GM12878 (cell line): ENCODE measurements around the gene HS6ST1. TPM values are rescaled to one million over a fixed set of nuclear protein-coding genes. Genes with fewer than 3 reads are reported as not detected.
A peak's percentile ranks its signal among the peaks of the same experiment; 100 is the strongest.

Experiments used
- ATAC-seq: fragments of 200-7000 bp; cut with Tn5 transposase; 3 replicates; pipeline ENCODE4 v1.9.1; 2020; ENCODE audit warnings: mild to moderate bottlenecking, moderate library complexity
- BruUV-seq: library from RNA; stranded (reverse); fragments of 400-500 nt; replicated peaks from 2 replicates; lab custom pipeline; 2021; lab: Mats Ljungman, UMichigan
- CTCF ChIA-PET: fragments of 300-600 bp; sonication (Branson Sonifier 250); formaldehyde crosslinking; extraction: SDS; loops from one replicate; lab custom pipeline; 2021; ENCODE audit warnings: inconsistent platforms; lab: Yijun Ruan, JAX
- POLR2A ChIA-PET: fragments of 350-600 bp; formaldehyde crosslinking; extraction: SDS; loops from one replicate; lab custom pipeline; 2021; ENCODE audit warnings: inconsistent platforms; lab: Charles Lee
- RAD21 ChIA-PET: fragments of 300-600 bp; sonication (Branson Sonifier 250); formaldehyde crosslinking; loops from one replicate; lab custom pipeline; 2023; ENCODE audit warnings: antibody characterized with exemption; ENCODE audit not compliant: unreplicated experiment; lab: Charles Lee
- SMC1A ChIA-PET: fragments of 300-600 bp; sonication (Branson Sonifier 250); formaldehyde crosslinking; loops from one replicate; lab custom pipeline; 2023; ENCODE audit not compliant: unreplicated experiment, uncharacterized antibody; lab: Charles Lee
- DNase-seq: peaks from one replicate; pipeline ENCODE4 v3.0.0-alpha.2; 2011; ENCODE audit warnings: low read depth, low spot score
- FAIRE-seq: peaks from 3 replicates; lab custom pipeline; 2011; peaks lifted over from hg19 to GRCh38; lab: Jason Lieb, UNC
- H2AFZ ChIP-seq: 2 replicates; pipeline ENCODE4 v1.6.0; 2011; ENCODE audit warnings: low read depth, low read length, control low read depth; ENCODE audit not compliant: control insufficient read depth
- H3K27ac ChIP-seq: 2 replicates; pipeline ENCODE4 v1.5.1; 2011; ENCODE audit warnings: control low read depth; ENCODE audit not compliant: control insufficient read depth, insufficient read depth
- H3K27me3 ChIP-seq, 2 experiments: replicated peaks in 1 of 2; 2 replicates each; pipeline versions ENCODE4 v1.6.0 to v1.6.1; 2011; ENCODE audit warnings: low read length in 1 of 2; ENCODE audit not compliant: control insufficient read depth in 2 of 2, insufficient read depth in 2 of 2
- H3K36me3 ChIP-seq, 2 experiments: 2 replicates each; pipeline ENCODE4 v1.5.1; 2011; ENCODE audit warnings: low read length in 1 of 2; ENCODE audit not compliant: control insufficient read depth in 2 of 2, insufficient read depth in 2 of 2
- H3K4me1 ChIP-seq: 2 replicates; pipeline ENCODE4 v1.6.1; 2011; ENCODE audit warnings: mild to moderate bottlenecking, low read length, moderate library complexity, mixed read lengths; ENCODE audit not compliant: control insufficient read depth, insufficient read depth
- H3K4me2 ChIP-seq: 2 replicates; pipeline ENCODE4 v1.6.0; 2011; ENCODE audit warnings: control low read depth; ENCODE audit not compliant: control insufficient read depth, insufficient read depth
- H3K4me3 ChIP-seq: fragments of 200-600 bp; sonication (generic); 2 replicates; pipeline ENCODE4 v1.5.1; 2016
- H3K79me2 ChIP-seq: 2 replicates; pipeline ENCODE4 v1.6.0; 2011; ENCODE audit warnings: low read length; ENCODE audit not compliant: control insufficient read depth, insufficient read depth
- H3K9ac ChIP-seq: 2 replicates; pipeline ENCODE4 v1.8.0; 2011; ENCODE audit warnings: low read length, control low read depth, mixed read lengths; ENCODE audit not compliant: control insufficient read depth, insufficient read depth
- H3K9me3 ChIP-seq: replicated peaks from 3 replicates; pipeline ENCODE4 v1.5.1; 2011; ENCODE audit warnings: mild to moderate bottlenecking, low read length; ENCODE audit not compliant: control insufficient read depth, insufficient read depth
- H4K20me1 ChIP-seq: 2 replicates; pipeline ENCODE4 v1.6.0; 2011; ENCODE audit not compliant: control insufficient read depth, insufficient read depth
- CREB1 ChIP-seq: IDR thresholded peaks from 2 replicates; pipeline ENCODE4 v1.6.1; 2012; ENCODE audit warnings: low read depth, mild to moderate bottlenecking, inconsistent platforms
- ELK1 ChIP-seq: IDR thresholded peaks from 2 replicates; pipeline ENCODE4 v1.6.1; 2012; ENCODE audit warnings: low read depth, low read length, improper control_type of control experiment
- EZH2 ChIP-seq: IDR thresholded peaks from 2 replicates; pipeline ENCODE4 v1.6.1; 2012; ENCODE audit warnings: low read depth, mild to moderate bottlenecking, control low read depth, inconsistent platforms, low read length, borderline replicate concordance; ENCODE audit not compliant: control insufficient read depth
- GATAD2B ChIP-seq: fragments of 450-650 bp; conservative IDR thresholded peaks from 2 replicates; pipeline ENCODE4 v1.6.1; 2017; ENCODE audit warnings: low read depth, mild to moderate bottlenecking, moderate library complexity
- IKZF1 ChIP-seq: fragments of 450-650 bp; conservative IDR thresholded peaks from 2 replicates; pipeline ENCODE4 v1.6.1; 2017; ENCODE audit warnings: antibody characterized with exemption, mild to moderate bottlenecking
- JUND ChIP-seq: IDR thresholded peaks from 2 replicates; pipeline ENCODE4 v1.6.1; 2012; ENCODE audit warnings: low read depth, mild to moderate bottlenecking, low read length, improper control_type of control experiment, moderate library complexity
- LARP7 ChIP-seq: fragments of 450-650 bp; IDR thresholded peaks from 2 replicates; pipeline ENCODE4 v1.6.1; 2017; ENCODE audit warnings: mild to moderate bottlenecking
- MAX ChIP-seq: IDR thresholded peaks from 2 replicates; pipeline ENCODE4 v1.6.1; 2012; ENCODE audit warnings: low read depth, low read length, improper control_type of control experiment
- SIX5 ChIP-seq: IDR thresholded peaks from 2 replicates; pipeline ENCODE4 v1.6.1; 2011; ENCODE audit warnings: mild to moderate bottlenecking, low read depth, low read length, moderate library complexity; ENCODE audit not compliant: severe bottlenecking
- SRF ChIP-seq, 2 experiments: IDR thresholded peaks; 2 replicates each; pipeline ENCODE4 v1.6.1; 2011; ENCODE audit warnings: low read depth in 2 of 2, low read length in 2 of 2, mild to moderate bottlenecking in 1 of 2, moderate library complexity in 1 of 2
- ZZZ3 ChIP-seq: IDR thresholded peaks from 2 replicates; pipeline ENCODE4 v1.6.1; 2011; ENCODE audit warnings: low read depth; ENCODE audit not compliant: control insufficient read depth, insufficient read length
- WGBS: methylation state at CpG from one replicate; pipeline ENCODE4 v1.1.6; 2016; ENCODE audit warnings: low lambda C conversion rate; ENCODE audit not compliant: insufficient replicate concordance, insufficient coverage; ENCODE audit errors: missing lambda C conversion rate; 5-methylcytosine and 5-hydroxymethylcytosine counted together
- in situ Hi-C: fragments of 300-500 bp; cut with MboI; formaldehyde crosslinking; loops from 9 replicates; pipeline ENCODE4 v1.14.3; 2018; ENCODE audit warnings: mixed read lengths
- intact Hi-C: fragments of 100-400 bp; cut with micrococcal nuclease; formaldehyde crosslinking; loops from one replicate; pipeline ENCODE4 v1.14.2; 2022; ENCODE audit not compliant: unreplicated experiment
- polyA plus RNA-seq, 11 experiments: library from polyadenylated mRNA; depleted of rRNA in 4 of 11; unstranded in 6 of 11; stranded (reverse) in 5 of 11; fragments of >200 nt; fragmentation: Nextera tagmentation in 4 of 11; fragmentation: Illumina TruSeq in 1 of 11; extraction: Ambion mirVana in 4 of 11; extraction: Trizol in 1 of 11; gene quantifications; 1 replicate in 1 of 11; 2 replicates in 10 of 11; pipeline versions ENCODE4 v1.2.1 to v1.2.3, GENCODE V29; 2011 to 2016; ENCODE audit warnings: inconsistent platforms in 2 of 11, missing spikeins in 2 of 11, low read depth in 1 of 11
- total RNA-seq, 4 experiments: library from RNA; depleted of rRNA in 3 of 4; stranded (reverse); fragments of >200 nt in 3 of 4; fragmentation: Illumina TruSeq in 1 of 4; extraction: Trizol in 1 of 4; gene quantifications; 2 replicates each; pipeline versions ENCODE4 v1.2.1 to v1.2.3, GENCODE V29; 2013 to 2021
- TF ChIP-seq, protein P1 (sequence below): fragments of 450-650 bp; IDR thresholded peaks from 2 replicates; pipeline ENCODE4 v1.6.1; 2017; ENCODE audit warnings: antibody characterized with exemption, mild to moderate bottlenecking, moderate library complexity
- TF ChIP-seq, protein P2 (sequence below): fragments of 450-650 bp; IDR thresholded peaks from 2 replicates; pipeline ENCODE4 v1.6.1; 2017; ENCODE audit warnings: mild to moderate bottlenecking, moderate library complexity

The HS6ST1 gene
- total and polyA plus RNA-seq, 10 of the 15 experiments (the other 5 are each of a cell fraction or from before 2014, with no cell fraction given) = 0.48 to 17.0 (median 4.7) TPM

GRCh38 chr2:128321784-128322714, 3.4 kb upstream of the HS6ST1 start:
- H2AFZ ChIP-seq = peak overlapping the region; percentile 88
- peak overlapping the region; percentile 70; the same call in 1 of the 2 replicates for H3K4me3 ChIP-seq
- POLR2A ChIA-PET = interaction anchor here (0.6 kb wide), 1 partner anchor 101 kb away, joined by 4 read pairs; no protein-coding TSS in a partner anchor
- TF ChIP-seq JUND (0 out of 2 replicates have a peak, but pooled peaks have one; percentile 23), ELK1 (0 out of 2 replicates have a peak, but pooled peaks have one; percentile 35), SIX5 (no peak), ZZZ3 (no peak), IKZF1 (peak; percentile 90), CREB1 (0 out of 2 replicates have a peak, but pooled peaks have one; percentile 36), EZH2 (no peak), MAX (peak; percentile 39; the same call in 1 of the 2 replicates), GATAD2B (peak; percentile 91), SRF (IDR thresholded peaks at IDR 0.05; ENCODE audit: low read depth in 2 of 2, low read length in 2 of 2) (no peak), LARP7 (0 out of 2 replicates have a peak, but pooled peaks have one; percentile 73)
- TF ChIP-seq, protein P1, sequence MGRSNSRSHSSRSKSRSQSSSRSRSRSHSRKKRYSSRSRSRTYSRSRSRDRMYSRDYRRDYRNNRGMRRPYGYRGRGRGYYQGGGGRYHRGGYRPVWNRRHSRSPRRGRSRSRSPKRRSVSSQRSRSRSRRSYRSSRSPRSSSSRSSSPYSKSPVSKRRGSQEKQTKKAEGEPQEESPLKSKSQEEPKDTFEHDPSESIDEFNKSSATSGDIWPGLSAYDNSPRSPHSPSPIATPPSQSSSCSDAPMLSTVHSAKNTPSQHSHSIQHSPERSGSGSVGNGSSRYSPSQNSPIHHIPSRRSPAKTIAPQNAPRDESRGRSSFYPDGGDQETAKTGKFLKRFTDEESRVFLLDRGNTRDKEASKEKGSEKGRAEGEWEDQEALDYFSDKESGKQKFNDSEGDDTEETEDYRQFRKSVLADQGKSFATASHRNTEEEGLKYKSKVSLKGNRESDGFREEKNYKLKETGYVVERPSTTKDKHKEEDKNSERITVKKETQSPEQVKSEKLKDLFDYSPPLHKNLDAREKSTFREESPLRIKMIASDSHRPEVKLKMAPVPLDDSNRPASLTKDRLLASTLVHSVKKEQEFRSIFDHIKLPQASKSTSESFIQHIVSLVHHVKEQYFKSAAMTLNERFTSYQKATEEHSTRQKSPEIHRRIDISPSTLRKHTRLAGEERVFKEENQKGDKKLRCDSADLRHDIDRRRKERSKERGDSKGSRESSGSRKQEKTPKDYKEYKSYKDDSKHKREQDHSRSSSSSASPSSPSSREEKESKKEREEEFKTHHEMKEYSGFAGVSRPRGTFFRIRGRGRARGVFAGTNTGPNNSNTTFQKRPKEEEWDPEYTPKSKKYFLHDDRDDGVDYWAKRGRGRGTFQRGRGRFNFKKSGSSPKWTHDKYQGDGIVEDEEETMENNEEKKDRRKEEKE = no peak
- TF ChIP-seq, protein P2, sequence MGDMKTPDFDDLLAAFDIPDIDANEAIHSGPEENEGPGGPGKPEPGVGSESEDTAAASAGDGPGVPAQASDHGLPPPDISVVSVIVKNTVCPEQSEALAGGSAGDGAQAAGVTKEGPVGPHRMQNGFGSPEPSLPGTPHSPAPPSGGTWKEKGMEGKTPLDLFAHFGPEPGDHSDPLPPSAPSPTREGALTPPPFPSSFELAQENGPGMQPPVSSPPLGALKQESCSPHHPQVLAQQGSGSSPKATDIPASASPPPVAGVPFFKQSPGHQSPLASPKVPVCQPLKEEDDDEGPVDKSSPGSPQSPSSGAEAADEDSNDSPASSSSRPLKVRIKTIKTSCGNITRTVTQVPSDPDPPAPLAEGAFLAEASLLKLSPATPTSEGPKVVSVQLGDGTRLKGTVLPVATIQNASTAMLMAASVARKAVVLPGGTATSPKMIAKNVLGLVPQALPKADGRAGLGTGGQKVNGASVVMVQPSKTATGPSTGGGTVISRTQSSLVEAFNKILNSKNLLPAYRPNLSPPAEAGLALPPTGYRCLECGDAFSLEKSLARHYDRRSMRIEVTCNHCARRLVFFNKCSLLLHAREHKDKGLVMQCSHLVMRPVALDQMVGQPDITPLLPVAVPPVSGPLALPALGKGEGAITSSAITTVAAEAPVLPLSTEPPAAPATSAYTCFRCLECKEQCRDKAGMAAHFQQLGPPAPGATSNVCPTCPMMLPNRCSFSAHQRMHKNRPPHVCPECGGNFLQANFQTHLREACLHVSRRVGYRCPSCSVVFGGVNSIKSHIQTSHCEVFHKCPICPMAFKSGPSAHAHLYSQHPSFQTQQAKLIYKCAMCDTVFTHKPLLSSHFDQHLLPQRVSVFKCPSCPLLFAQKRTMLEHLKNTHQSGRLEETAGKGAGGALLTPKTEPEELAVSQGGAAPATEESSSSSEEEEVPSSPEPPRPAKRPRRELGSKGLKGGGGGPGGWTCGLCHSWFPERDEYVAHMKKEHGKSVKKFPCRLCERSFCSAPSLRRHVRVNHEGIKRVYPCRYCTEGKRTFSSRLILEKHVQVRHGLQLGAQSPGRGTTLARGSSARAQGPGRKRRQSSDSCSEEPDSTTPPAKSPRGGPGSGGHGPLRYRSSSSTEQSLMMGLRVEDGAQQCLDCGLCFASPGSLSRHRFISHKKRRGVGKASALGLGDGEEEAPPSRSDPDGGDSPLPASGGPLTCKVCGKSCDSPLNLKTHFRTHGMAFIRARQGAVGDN = 0 out of 2 replicates have a peak, but pooled peaks have one; percentile 43

More at GRCh38 chr2:128321784-128322714, 3.4 kb upstream of the HS6ST1 start:
- Histone ChIP-seq H3K9ac (peak overlapping the region; percentile 75), H3K4me1 (peaks cover 3% of the 10 kb centered on the region), H3K4me2 (peak overlapping the region; percentile 92), H3K9me3 (no peaks in the 10 kb centered on the region), H3K36me3 (no peaks in the 10 kb centered on the region), H3K27ac (peak overlapping the region; percentile 18; the same call in 1 of the 2 replicates), H4K20me1 (0 out of 2 replicates have a peak, but pooled peaks cover 2% of the 10 kb centered on the region), H3K79me2 (peaks cover 8% of the 10 kb centered on the region), H3K27me3 (no peaks in the 10 kb centered on the region; a peak in 1 of 4 replicates)
- ATAC-seq (peak; percentile 71), DNase-seq (no peak), FAIRE-seq (peak; percentile 83)
- no TSS peak for BruUV-seq
- ChIA-PET SMC1A (no interaction called here), RAD21 (no interaction called here), CTCF (interaction anchor here (1.0 kb wide), 1 partner anchor 230 kb away, joined by 4 read pairs; no protein-coding TSS in a partner anchor)
- intact Hi-C loops (loop anchor here (1.0 to 10.0 kb wide), 5 partner anchors 257 to 1603 kb away; no protein-coding TSS in a partner anchor), in situ Hi-C loops (no loop called here)
- WGBS = 5% methylated on average over 53 of the region's 91 CpGs
